GM19351 (cell line): ENCODE data around the gene ENTPD8.

Source experiments
- ATAC-seq: cut with Tn5 transposase; IDR thresholded peaks from one replicate; pipeline ENCODE4 v1.9.1; 2021; ENCODE audit warnings: mild to moderate bottlenecking, moderate library complexity; ENCODE audit not compliant: unreplicated experiment

The ENTPD8 gene, protein sequence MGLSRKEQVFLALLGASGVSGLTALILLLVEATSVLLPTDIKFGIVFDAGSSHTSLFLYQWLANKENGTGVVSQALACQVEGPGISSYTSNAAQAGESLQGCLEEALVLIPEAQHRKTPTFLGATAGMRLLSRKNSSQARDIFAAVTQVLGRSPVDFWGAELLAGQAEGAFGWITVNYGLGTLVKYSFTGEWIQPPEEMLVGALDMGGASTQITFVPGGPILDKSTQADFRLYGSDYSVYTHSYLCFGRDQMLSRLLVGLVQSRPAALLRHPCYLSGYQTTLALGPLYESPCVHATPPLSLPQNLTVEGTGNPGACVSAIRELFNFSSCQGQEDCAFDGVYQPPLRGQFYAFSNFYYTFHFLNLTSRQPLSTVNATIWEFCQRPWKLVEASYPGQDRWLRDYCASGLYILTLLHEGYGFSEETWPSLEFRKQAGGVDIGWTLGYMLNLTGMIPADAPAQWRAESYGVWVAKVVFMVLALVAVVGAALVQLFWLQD

DNA sequence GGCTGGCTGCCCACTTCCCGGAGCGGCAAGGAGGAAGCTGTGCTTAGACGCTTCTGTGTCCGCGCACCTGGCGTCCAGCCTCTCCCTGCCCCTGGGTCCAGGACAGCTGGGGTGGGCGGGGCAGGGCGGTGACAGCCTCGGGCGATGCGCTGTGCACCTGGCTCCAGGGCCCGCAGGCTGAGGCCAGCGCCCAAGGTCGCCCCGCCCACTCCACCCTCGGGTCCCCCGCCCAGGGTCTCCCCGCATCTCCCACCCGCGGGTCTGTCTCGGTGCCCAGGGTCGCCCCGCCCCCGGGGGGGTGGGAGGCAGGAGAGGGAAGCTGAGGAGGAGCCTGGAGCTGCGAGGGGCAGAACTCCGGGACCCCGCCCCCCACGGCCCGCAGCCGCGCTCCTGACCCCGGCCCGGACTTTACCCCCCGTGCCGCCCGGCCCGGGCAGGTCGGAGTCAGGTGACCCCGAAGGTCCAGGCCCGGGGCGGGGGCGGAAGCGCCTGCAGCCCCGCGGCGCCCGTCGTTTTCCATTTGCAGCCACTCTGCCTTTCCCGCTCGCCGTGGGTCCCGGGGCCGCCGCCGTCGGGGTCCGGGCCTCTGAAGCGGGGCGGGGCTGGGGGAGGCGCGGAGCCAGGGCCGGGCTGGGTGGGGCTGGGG lies at the start of gene ENTPD8:
Gene ENTPD8, minus strand, starts transcription at position 69 of the 646 bp plus-strand sequence. CDS start 3,072 bp downstream, outside the sequence.
- ATAC-seq: no peak

DNA sequence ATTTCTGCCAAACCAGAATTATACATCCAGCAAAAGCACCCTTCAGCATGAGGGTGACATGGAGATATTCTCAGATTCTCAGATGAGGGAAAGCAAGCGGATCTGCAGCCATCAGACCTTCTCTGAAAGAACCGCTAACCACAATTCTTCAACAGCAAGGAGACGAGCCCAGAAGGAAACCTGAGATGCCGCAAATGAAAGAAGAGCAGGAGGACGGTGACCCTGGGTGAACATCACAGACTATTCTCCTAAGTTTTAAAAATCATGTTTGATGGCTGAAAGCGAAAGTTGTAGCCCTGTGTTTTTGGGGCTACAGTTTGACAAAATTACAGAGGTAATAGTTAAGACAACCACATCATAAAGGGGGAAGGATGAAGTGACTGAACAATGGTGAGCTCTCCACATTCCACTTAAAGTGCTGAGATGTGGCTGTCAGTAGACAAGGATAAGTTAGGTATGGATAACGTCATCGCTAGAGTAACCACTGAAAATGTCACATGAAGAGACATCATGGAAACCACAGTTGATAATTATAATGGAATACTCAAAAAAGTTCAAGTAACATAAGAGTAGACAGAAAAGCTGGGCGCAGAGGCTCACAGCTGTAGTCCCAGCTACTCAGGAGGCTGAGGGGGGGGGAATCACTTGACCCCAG lies 49.5 kb upstream of the ENTPD8 start:
- no peak for ATAC-seq

DNA sequence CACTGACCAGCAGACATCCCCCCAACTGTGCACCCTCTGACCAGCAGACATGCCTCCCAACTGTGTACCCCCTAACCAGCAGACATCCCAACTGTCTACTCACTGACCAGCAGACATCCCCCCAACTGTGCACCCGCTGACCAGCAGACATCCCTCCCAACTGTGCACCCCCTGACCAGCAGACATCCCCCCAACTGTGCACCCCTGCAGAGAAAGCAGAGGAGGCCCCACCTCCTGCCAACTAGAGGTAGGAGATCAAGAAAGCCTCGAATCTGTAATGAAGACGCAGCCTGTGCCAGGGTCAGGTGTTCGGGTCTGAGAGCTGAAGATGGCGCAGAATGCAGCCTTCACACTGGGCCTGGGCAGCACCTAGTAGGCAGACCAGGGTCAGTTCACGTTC lies 47.7 kb upstream of the ENTPD8 start:
- no peak for ATAC-seq

DNA sequence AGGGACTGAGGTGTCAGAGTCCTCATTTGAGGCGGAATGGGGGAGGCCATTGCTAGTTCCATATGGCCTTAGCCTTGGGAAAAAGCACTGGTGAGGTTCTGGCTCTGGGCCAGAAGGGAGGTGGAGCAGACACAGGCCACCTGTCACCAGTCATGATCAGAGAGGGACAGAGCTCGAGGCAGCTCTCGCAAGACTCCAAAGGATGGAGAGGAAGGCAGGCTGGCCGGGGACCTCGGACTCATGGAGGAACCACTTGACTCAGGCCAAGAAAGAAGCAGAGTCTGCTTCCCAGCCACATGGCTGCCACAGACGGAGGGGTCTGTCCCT lies 47.1 kb upstream of the ENTPD8 start:
- ATAC-seq: no peak

DNA sequence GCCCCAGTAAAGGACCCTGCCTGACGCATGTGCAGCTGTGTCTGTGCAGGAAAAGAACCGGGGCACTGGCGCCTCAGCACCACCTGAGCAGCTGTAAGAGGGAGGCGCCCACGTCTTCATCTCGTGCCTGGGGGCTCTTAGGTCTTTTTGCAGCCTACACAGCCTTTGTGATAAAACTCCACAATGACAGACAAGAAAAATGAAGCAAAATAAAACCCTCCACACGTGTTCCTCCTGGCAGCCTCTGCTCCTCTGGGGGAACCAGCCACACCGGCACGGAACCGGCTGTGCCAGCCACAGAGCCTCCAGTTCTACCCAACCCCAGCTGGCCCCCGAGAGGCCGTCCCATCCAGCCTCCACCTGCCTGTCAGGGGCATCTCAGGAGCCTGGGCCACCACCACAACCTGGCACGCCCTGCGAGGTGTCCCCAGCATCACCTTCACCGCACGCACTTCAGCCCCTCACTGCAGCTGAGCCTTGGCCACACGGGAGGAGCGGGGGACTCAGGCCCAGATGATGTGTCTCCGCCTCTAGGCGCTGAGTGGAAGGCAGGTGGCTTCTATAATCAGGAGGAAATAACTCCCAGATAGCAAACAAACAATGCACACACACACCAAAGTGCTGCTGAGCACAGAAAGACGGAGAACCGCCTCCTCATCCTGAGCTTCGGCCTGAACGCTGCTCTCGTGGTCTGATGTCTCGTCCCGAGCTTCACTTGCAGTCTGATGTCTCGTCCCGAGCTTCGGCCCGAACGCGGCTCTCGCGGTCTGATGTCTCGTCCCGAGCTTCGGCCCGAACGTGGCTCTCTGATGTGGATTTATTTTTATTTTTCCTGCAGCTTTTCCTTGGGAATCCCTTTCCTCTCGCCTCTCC lies 46.5 kb upstream of the ENTPD8 start:
- no peak for ATAC-seq

DNA sequence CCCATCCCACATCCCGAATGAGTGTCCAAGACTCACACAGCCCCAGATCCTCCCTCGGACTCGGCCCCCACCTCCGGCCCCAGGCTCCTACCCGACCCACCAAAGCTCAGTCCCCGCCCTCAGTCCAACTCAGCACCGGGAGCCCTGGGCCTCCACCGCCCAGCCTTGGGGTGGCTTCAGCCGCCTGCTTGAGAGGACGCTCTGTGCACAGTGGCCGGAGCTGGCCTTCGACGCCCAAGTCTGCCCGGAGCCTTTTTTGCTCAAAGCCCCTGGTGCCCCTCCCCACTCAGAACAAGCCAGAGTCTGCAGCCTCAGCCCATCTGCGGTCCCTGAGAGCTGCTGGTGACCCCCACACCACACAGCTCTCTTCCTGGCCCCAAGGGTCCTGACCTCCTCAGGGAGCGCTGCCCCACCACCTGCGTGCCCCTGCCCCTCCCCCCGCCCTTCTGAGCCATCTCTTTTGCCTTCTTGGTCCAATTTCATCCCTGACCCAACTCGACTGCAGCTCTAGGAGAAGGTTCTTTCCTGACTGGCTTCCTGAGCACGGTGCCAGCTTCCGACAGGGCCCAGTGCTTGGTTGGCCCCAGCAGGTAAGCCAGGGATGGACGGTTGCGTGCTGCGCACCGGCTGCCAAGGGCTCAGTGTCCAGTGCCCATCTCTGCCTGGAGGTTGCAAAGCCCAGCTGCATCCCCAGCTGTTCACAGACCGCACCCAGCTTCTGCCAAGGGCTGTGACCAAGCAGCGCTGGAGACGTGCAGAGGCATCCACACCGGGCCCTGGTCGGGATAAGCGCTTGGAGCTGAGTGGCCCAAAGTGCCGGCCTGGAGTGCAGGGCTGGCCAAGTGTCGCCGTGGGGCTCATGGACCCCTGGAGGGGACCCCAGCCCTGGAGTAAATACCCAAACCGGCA lies 45.6 kb upstream of the ENTPD8 start:
- ATAC-seq: no peak

DNA sequence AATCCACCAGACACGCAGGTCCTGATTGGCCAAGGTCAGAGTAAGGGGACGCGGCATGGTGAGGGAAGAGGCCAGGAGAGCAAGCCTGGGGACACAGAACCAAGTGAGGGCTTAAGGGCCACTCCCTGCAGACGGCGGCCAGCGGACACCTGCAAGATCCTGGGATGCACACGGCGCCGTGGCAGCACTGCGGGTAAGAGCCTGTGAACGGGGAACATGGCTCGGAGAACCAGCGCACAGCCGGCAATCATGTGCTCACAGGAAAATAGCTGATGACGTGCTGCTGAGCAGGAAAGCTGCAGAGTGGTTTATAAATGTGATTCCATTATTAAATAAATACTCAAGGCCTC lies 45.0 kb upstream of the ENTPD8 start:
- no peak for ATAC-seq

DNA sequence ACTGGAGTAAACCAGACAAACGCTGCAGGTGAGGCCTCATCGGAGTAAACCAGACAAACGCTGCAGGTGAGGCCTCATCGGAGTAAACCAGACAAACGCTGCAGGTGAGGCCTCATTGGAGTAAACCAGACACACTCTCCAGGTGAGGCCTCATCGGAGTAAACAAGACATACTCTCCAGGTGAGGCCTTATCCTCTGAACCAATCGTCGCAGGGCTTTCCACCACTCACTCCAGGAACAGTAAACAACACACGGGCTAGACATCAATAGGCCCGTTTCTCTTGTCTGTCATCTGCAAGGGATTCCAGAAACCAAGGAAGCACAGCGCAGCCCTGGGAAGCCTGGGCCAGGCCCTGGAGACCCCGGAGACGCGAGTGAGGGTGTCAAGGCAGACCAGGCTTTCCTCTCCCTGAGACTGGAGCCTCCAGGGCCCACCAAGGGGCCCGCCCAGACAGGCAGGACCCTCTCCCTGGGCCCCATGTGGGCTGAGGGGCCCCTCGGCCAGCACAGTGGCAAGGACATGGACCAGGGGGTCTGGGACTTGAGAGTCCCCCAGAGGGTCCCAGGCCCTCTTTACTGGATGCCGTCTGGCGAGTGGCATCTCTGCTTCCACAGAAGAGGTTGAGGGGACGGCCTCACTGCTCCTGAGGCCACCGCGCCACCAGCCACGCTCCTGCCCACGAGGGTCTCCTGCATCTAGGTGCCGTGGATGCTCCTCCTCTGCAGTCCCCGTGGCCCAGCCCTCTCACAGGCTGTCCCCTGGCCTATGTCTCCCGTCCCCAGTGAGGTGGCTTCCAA lies 44.4 kb upstream of the ENTPD8 start:
- ATAC-seq: no peak

DNA sequence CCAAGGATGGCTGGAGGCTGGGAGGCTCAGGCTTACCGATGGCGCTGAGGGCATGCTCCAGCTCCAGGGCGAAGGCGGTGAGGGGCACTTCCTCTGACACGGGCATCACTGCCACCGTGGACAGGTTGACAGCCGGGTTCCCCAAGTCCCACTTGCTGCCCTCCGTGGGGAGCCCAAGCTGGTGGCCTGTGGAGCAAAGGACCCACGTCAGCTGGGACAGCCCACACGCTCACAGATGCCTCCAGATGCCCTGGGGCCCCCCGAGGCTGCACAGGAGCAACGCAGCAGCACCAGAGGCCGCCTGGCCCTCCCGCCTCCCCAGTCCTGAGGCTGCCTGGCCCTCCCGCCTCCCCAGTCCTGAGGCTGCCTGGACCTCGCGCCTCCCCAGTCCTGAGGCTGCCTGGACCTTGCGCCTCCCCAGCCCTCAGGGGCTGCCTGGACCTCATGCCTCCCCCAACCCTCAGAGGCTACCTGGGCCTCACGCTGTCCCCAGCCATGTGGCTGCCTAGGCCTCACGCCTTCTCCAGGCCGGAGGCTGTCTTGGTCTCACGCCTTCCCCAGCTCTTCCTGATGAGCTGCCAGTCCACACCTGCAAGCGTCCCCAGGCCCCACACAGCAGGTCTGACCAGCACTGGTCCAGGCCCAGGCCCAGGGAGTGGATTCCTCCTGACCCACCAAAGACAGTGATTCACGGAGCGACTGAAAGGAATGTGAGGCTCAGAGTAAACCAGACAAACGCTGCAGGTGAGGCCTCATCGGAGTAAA lies 43.6 kb upstream of the ENTPD8 start:
- ATAC-seq: no peak

DNA sequence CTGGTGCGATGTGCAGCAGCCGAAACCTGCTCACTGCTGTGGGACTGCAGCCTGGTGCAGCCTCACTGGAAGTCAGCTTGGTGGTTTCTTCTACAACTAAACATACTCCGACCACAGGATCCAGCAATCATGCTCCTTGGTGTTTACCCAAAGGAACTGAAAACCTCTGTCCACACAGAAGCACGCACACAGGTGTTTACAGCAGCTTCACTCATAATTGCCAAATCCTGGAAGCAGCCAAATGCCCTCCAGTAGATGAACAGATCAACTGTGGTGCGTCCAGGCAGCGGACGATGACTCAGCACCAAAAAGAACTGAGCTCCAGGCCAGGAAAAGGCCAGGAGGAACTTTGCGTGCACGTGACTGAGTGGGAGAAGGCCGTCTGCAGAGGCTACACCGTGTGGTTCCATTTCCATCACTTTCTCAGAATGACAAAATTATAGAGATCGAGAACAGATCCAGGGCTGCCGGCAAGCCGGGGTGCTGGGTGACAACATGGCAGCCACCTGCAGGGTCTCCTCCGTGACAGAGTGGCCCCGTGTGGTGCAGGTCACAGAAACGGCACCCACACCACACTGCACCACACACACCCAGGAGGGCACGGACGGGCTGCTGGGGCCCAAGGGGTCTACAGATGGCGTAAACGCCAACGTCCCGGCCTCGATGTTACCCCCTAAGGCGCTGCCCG lies 41.1 kb upstream of the ENTPD8 start:
- ATAC-seq: no peak

DNA sequence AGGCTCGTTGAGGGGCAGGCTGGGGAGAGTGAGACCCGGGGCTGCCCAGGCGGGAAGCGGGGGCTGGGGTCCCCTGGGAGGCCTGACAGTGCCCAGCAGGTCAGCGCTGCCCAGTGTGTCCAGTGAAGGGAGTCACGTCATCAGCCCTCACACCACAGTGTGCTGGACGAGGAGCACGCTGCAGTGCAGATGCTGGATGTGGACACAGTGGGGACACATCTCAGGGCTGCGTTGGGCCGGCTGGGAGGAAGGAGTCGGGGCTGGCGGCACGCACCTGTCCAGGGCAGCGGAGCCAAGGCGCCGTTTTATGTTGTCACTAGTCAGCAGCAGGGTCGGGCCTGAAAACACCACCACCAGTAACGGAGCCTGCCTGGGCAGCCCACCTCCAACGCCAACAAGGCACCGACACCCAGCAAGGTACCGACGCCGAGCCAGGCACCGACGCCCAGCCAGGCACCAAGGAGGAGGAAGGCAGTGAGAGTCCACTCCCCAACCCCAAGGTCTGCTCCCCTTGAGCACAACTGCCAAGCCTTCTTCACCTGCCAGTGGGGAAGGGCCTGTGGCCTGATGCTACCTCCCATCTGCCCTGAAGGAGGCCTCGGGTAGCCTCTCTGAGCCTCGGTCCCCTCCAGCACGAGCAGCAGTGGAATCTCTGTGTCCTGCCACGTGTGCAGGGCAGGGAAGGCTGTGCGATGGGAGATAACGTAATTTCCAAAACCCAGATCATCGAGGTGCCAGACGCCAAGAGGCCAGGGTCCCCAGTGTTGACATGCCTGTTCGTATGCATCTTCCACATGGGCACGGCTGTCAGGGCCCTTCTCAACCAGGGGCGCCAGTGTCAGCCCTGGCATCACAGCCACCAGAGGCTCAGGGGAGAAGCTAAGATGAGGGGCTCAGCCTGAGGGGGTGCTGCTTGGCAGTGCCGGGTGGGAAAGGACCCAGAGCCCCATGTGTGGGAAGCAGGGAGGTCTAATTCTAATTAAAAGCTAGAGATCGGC lies 39.8 kb upstream of the ENTPD8 start:
- no peak for ATAC-seq

DNA sequence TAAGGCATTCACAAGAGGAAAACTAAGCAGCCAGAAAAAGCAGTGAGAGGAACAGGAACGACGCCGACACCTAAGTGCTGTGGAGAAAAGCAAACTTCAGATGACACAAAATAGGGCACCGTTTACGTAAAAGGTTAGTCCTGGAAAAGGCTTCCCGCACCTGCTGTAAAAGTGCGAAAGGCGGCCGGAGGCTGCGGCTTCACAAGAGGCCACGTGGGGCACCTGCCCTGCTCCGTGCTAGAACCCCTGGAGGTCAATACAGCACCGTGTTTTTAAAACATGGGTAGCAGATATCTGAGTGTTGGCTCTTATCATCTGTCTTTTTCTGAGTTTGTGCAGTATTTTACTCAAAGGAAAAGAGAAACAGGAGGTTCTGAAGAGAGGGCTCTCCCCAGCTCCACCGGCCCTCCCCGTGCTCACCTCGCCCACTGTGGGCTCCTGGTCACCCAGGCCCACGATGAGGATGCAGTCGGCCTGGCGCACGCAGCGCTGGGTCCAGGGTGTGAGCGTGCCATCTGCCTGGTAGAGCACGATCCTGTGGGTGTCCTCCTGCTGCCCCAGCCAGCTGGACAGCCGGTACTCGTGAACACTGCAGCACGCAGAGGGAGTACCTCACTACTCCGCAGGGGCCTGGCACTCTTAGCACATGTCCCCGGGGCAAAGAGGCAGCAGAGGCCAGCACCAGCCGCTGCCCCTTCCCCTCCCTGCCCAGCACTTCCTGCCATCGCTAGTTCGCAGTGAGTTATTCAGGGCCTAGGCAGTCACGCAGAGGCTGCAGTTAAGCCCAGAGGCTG lies 38.9 kb upstream of the ENTPD8 start:
- no peak for ATAC-seq

DNA sequence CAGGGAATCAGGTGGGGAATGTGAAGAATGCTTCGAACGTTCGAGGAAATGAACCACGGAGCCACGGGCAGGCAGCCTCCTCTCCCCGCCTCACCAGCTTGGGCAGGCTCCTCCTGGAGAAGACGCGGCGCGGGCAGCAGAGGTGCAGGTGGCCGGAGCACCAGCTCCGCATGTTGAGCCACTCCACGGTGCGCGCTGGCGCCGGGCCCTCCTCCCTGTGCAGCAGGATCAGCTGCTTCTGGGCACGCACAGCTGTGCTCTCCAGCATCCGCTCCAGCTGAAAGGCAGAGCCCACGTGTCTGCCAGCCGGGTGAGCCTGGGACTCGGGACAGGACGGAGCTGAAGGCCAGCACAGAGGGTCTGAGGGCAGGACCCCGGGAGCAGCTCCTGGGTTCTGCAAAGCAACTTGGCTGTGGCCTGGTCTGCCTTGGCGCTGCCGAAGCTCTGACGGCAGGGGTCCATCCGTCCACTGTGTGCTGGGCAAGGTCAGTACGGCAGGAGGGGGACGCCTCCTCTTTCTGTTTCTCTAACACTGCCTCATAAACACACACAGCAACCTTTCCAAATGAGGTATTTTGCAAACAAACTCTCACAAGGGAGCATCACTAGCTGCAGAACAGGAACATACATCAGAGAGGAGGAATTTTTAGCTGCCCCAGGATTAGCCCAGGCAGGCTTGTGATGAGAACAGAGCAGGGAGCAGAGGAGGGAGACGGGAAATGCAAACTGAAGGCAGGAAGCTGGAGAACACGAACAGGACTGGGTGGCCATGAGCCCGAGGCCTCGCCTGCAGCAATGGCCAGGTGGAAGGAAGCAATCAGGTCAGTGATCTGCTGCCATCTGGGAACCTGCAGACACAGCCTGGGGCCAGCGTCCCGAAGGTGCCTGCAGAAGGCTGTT lies 38.1 kb upstream of the ENTPD8 start:
- ATAC-seq: no peak

DNA sequence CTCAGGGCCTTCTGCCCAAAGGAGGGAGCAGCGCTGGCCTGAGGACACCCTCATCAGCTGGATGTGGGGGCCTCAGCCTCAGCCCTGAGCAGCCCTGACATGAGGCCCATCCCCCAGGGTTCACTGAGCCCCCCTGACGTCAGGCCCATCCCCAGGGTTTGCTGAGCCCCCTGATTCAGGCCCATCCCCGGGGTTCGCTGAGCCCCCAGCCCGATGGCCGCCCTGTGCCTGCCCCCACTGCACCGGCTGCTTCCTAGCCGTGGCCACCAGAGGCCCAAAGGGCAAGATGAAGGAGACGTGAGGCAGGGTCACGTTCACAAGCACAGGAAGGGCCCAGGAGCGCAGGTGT lies 37.4 kb upstream of the ENTPD8 start:
- no peak for ATAC-seq
